ENCODE data around the gene IGFBPL1. TPM values are rescaled to one million over a fixed set of nuclear protein-coding genes. Genes with fewer than 3 reads are reported as not detected.

IGFBPL1 gene
- total RNA-seq, 1 experiment from 2014 or later: 13.7 TPM

Other genes with a start within 250 kb of the IGFBPL1 start
- gene ALDH1B1, start 31.8 kb downstream of the IGFBPL1 start, total RNA-seq (2021; ENCODE audit: unreplicated experiment): 34.2 TPM
- gene ANKRD18A, start 196.1 kb upstream of the IGFBPL1 start, total RNA-seq (2021; ENCODE audit: unreplicated experiment): 9.6 TPM

All from Panc1 (cell line).